GM21825 (cell line): ENCODE data around the gene BAHD1.

Experiments used
- ATAC-seq: cut with Tn5 transposase; IDR thresholded peaks from one replicate; pipeline ENCODE4 v1.9.1; 2021; ENCODE audit warnings: mild to moderate bottlenecking, moderate library complexity; ENCODE audit not compliant: unreplicated experiment

The BAHD1 gene

GRCh38 chr15:40440743-40441564 is at the start of gene BAHD1:
BAHD1 (plus strand) TSS chr15:40440953; CDS start chr15:40458465, 17,512 bp downstream.
- peak; percentile 78 for ATAC-seq

GRCh38 chr15:40392986-40393948 is 47.5 kb upstream of the BAHD1 start:
- ATAC-seq: no peak

GRCh38 chr15:40397688-40398412 is 42.9 kb upstream of the BAHD1 start:
- no peak for ATAC-seq

DNA sequence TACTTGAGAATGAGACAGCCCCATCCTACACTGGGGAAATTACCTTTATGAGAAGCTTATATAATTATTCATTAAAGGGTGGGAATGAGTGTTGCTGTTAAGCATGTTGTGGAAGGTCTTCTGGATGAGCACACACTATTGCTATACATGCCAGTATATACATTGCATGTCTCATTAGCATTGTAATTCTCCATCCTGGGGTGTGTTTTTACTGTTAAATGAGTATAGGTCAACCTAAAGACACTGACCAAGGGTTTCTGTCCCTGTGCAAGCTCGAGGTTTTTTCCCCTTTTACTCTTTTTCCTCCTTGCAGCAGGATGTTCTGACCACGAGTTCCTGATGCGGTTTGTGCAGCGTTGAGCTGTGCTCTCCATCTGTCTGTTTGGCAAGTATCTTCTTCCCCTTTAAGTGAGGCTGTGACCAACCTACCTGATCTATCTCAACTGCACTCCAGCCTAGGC is 42.3 kb upstream of the BAHD1 start:
- ATAC-seq: peak; percentile 71

- ATAC-seq: no peak
Observed at GRCh38 chr15:40399370-40399769, 41.4 kb upstream of the BAHD1 start.

DNA sequence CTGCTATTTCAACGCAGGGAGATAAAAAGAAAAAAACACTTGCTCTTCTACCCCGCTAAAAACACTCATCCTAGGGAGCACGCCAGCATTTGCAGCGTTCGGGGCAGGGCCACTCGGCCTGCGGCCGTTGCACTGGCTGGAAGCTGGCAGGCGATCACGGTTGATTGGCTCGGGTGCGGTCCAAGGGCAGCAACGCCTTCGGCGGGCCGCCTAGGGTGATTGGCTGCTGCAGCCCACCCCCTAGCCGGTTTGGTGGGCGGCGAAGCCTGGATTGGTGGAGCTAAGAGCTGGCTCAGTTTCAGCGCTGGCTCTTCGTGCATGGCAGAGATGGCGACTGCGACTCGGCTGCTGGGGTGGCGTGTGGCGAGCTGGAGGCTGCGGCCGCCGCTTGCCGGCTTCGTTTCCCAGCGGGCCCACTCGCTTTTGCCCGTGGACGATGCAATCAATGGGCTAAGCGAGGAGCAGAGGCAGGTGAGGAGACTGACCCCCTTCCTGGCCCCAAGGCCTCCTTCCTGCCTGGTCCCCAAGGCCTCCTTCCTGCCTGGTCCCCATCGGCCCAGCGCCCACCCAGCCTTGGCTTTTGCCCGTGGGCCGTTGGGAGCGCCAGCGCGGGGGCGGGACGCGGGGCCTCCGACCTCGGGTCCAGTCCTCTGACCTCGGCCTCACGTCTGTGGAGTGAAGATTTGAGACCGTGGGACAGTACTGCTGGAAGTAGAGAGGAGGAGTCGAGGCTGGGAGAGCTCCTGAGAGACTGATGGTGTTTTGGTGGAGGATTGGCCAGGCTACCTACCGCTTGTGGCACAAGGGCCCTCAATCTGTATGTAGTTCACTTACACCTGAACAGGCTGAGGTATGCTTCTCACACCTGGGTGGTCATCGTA is 35.0 kb upstream of the BAHD1 start, which contains the start of gene IVD:
Gene IVD (plus strand): TSS at position 295 of the 881 bp plus-strand sequence. CDS start 33 bp downstream, at position 328.
- ATAC-seq: peak; percentile 85

DNA sequence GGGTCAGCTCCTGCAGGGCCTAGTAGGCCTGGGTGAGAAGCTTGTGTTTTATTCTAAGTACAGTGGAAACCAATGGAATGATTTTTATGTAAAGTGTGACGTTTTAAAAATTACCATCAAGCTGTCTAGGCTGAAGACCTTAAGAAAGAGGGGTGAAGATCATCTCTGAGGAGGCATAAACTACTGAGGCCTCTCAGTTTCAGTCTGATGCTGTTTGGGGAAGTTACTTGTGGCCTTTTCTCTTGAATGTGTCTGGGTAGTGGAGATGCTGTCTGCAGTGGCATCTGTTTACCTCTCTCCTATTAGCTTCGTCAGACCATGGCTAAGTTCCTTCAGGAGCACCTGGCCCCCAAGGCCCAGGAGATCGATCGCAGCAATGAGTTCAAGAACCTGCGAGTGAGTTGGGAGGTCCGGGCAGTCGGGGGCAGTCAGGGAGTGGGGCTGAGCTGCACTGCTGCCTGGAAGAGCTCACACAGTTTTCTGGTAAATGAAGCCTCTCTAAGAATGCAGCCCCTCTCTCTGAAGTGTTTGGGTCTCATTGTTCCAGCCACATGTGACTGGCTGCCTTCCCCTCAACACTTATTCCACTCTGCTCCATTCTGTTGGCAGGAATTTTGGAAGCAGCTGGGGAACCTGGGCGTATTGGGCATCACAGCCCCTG is 33.3 kb upstream of the BAHD1 start:
- ATAC-seq: peak; percentile 51

GRCh38 chr15:40409366-40409765 is 31.4 kb upstream of the BAHD1 start:
- ATAC-seq: no peak

DNA sequence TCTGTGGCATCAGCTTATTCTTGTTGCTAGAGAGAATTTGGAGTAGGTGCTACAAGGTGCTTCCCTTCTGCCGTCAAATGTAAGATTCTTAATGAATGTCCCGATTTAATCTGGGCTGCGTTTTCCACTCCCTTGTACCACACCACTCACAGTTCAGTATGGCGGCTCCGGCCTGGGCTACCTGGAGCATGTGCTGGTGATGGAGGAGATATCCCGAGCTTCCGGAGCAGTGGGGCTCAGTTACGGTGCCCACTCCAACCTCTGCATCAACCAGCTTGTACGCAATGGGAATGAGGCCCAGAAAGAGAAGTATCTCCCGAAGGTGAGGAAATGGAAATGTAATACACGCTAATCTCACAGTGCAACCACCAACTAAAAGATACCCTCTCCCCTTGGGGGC is 30.3 kb upstream of the BAHD1 start:
- no peak for ATAC-seq

- ATAC-seq: no peak
Observed at GRCh38 chr15:40412095-40412759, 28.5 kb upstream of the BAHD1 start.

- no peak for ATAC-seq
Observed at GRCh38 chr15:40413036-40413435, 27.7 kb upstream of the BAHD1 start.

DNA sequence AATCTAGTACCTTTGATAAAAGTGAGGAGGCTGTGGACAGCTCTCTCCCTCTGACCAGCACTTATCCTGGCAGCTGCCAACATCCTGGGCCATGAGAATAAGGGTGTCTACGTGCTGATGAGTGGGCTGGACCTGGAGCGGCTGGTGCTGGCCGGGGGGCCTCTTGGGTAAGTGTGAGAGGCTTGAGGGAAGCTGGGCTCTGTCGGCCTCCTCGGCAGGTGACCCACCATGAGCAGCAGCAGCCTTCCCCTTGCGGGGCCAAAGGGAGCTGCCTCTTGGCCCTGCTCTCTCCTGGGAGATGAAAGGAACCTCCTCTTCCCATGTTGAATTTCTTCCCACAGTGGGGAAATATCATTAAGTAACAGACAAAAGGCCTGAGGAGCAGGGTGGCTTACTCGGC is 25.9 kb upstream of the BAHD1 start:
- ATAC-seq: no peak

- no peak for ATAC-seq
Observed at GRCh38 chr15:40415226-40415625, 25.5 kb upstream of the BAHD1 start.

- no peak for ATAC-seq
Observed at GRCh38 chr15:40416056-40416455, 24.7 kb upstream of the BAHD1 start.

GRCh38 chr15:40418126-40418525 is 22.6 kb upstream of the BAHD1 start:
- ATAC-seq: no peak

DNA sequence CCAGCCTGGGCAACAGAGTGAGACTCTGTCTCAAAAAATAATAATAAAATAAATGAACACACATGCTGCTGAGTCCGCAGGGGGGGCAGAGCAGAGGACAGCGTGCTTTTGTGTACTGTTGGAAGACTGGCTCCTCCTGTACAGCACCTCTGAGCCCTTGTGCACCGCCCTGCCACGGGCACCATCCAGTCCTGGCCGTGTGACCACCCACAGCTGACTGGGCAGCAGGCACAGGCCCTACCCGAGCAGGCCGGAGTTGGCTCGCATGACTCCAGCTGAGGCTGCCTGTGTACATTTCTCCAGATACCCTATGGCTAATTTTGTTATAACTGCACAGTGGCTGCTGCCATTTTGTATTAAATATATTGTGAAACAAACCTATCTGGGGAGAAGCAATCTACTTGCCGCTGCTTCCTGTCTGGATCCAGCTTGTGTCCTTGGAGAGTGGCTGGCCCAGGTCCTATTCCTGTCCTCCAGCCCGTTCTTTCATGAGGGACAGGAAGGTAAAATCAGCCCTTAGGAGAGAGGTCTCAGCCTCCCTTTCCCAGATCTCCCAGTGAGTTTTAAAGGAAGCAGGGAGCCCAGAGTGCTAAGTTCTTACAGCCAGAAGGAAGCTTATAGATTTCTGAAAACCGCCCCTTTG is 20.6 kb upstream of the BAHD1 start:
- no peak for ATAC-seq

DNA sequence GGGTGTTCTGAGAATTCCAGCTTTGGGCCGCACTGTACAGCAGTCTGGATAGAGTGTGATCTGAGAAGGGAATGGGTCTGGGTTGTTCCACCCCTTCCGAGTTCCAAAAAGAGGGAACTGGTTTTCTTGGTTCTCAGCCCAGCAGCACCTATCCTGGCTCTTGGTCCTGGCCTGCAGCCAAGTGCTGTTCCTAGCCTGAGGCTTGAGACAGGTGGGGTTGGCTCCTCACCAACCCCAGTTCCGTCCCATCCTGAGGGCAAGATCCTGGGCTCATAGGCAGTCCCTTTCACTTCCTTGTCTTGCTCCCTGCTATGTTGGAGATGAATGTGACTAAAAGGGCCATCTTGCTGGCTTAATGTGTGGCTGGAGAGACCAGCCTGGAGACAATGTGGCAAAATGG is 20.0 kb upstream of the BAHD1 start:
- ATAC-seq: no peak
